Activated CD8-positive, alpha-beta memory T cell treated with anti-CD3 and anti-CD28 coated beads for 24 hours (primary cell): ENCODE results near the gene ZNF526.
"Not testable (repeated sequence)": the region's sequence is repeated elsewhere in the genome, so short reads cannot be mapped to it uniquely, and the experiment has no call there.

Source experiments
- DNase-seq: peaks from one replicate; pipeline ENCODE4 v3.0.0-alpha.2; 2020

The ZNF526 gene

DNA sequence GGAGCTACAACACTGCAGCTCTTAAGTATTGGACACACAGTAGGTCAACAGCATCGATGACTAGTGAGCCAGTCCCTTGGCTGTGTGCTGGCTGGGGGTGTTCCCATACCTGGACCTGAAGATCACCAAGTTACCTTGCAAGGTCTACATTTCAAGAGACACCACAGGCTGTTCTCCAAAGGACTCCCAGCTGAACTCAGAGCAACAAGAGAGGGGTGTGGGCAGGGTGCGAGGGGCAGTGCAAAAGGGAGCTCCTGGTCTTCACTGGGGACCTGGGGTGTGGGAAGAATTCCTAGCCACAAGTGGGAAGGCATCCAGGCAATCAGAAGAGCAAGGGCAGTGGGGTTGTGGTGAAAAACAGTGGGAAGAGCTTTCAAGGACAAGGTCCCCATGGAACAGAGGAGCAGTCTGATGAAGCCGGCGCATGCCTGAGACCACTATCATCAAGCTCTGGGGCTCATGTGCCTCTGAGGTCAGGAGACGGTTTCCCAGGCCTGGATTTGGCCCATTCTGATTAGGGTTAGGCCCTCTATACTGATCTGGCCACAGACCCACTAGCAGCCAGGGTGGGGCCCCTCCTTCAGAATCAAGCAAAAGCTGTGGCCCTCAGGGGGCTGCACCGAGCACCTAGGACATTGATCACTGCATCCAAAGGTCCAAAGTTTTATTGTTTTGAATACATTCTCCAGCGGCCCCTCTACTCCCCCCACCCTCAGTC, 27.0 kb downstream of the ZNF526 start:
- DNase-seq, result no peak

DNA sequence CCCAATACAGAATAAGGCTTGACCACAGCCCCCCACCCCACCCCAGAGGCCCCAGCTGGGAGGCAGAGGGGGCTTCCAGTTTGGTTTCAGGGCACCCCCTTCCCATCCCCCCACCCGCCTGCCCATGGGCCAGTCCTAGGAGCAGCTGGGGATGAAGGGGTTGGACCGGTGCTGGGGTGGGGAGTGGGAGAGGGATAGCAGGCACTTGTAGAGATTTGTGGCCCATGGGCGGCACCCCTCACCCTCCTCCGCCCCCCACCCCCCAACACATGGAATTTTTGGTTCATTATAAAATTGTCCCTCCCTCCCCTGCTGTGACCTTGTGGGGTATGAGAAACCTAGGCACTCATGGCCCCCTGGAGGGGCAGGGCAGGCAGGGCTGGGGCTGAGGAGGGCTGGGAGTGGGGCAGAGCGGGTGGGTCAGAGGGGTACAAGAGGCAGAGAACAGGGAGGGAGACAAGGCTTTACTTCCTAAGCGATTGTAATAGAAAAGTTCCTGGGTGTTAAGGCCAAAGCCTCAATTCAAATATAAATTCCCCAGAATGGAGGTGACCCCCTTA, 27.6 kb downstream of the ZNF526 start:
- DNase-seq, result no peak

DNA sequence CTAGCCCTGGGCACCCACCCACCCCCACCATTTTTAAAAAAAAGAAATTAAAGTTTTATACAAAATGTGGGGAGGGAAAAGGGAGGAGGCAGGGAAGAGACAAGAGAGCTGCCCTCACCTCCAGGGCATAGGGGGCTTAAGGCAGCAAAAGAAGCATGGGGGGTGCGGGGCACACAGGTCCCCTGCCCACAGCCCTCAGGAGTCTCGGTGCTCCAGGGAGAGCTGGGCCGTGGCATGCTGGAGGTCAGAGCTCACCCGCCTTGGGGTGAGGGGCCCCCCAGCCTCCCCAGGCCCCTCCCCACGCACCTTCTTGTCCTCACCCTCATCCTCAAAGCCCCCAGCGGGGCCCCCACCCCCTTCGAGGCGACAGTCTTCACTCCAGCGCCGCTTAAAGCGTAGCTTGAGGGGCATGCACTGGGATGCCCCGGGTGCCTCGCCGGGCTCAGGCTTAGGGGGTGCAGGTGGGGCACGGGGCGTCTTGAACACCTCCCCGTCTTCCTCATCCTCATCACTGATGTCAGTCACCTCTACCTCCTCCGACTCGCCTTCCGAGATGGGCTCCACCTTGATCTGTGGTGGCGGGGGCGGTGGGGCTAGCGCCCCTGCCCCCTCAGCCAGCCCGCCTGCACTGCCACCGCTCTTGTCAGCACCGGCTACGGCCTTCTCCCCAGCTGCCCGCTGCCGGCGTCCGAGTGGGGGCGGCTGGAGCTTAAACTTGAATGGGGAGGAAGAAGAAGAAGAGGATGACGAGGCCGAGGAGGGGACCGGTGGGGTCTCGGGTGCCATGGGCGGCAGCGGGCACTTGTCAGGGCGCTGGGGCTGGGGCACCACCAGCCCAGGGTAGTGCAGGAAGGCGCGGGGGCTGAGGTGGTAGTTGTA, 28.4 kb downstream of the ZNF526 start:
- DNase-seq, result no peak

DNA sequence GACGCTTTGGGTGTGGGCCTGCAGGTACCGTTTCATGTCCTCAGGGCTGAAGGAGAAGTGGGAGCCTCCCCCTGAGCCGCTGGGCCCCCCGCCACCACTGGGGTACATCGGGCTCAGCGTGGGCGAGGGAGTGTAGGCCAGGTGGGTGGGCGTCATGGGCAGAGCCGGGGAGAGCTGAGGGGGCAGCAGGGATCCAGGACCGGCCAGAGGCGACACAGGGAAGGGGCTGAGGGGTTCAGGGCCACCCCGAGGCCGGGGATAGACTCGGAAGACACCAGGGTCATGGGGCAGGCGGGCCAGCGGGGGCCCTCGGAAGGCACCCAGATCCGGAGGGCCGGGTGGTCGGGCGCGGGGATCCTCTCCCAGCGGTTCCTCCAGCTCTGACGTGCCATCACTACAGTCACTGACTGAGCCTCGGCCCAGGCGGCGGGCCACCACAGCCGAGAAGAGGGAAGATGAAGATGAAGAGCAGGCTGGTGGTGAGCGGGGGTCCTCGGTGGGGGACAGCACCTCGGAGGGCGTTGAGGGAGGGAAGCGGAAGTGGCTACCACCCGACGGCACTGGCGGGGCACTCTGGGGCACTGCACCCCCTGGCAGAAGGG, 29.1 kb downstream of the ZNF526 start:
- no peak for DNase-seq

DNA sequence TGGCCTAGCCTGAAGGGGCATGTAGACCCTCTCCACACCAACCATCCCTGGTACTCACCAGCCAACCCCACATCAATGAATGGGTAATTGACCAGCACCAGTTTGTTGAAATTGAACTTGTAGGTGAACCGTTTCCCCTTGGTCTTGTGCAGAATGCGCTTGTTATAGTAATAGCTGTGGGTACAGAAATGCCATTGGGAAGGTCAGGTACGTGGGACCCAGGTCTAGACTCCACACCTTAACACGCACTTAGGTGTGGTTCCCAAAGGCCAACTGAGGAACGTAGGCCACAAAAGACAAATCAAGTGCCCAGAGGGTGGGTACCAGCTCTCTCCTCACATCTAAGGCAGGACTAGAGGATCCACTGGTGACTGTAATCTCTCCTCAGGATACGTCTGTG, 29.7 kb downstream of the ZNF526 start:
- DNase-seq, result no peak

DNA sequence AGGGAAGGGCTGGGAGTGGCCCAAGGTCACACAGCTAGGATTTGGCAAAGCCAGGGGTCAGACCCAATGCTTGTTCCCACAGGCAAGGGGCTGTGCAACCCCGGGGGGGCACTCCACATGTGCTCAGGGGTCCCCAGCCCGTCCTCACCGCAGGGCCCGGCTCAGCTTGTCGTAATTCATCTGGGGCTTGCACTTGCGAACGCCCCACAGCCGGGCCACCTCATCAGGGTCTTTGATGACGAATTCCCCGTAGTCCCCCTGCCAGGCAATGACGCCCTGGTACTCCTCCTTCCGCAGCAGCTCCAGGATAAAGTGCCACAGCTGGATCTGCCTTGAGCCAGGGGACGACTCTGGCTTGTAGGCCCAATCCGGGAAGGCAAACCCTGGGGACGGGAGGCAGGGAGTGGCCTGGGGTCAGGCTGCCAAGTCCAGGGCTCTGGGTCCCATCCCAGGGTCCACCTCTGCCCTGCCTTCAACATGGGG, 30.1 kb downstream of the ZNF526 start:
- no peak for DNase-seq

DNA sequence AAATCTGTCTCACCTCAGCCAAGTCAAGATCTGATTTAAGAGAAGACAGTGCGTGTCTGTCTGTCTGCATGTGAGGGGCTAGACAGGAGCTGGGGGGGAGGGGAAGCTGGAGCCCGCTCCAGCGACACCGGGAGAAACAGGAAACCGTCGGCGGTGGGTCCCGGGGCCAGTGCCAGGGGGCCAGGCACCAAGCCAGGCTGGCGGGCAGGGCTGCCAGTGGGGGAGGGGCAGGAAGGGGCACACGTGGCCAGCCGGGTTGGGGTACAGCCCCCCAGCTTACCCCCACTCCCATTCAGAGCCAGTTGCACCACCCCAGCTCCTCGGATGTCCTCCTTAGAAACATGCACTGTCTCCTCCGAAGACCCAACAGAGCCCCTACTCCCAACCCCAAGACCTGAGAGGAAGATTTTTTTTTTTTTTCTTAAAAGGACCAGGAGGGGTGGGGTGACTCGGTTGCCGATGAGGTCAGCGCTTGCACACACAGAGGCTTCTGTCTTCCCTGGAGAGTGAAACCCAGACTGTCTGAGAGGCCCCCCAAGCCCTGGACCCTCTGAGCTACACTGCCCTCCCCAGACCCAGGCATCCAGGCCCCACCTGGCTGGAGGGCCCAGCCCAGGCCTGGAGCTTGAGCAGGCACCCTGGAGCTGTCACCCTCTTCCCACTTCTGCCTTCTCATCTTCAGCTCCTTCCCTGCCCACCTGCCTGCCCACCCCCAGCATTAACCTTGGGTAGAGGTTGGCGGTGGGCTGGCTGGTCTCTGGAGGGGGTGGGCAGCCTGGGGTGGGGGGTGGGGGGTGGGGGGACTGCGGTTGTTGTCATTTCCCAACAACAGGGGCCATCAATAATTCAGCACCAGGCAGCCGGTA, 30.8 kb downstream of the ZNF526 start:
- no peak for DNase-seq

DNA sequence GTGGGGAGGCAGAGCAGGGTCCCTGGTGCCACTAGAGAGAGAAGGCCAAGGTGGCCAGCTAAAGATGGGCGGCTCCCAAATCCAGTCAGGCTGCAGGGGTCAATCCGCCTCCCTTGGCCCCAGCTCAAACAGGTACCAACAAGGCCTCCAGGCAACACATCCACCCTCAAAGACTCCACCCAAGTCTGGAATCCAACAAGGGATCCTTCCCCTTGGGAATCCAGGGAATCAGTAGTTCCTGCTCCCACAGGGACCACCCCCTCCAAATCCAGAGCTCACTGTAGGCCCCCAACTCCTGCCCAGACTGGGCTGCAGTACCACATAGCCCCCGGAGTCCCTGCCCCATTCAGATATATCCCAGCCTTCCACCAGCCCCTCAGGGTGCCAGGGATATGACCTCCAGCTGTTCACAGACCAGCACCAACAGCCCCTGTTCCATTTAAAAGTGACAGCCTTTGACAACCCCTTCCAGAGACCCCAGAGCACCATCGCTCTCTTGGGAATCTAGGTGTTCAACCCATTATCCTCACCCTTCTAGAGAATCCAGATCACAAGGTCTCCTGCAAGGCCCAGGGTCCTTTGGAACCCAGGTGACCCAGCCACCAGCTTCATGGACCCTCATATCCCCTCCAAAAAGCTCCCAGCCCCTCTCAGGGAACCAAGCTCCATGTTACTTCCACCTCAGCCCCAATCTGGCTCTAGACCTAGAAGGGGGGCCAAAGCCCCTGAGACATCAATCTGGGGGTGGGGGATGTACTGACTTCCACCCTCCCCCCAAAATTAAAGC, 31.7 kb downstream of the ZNF526 start:
- DNase-seq, result no peak

DNA sequence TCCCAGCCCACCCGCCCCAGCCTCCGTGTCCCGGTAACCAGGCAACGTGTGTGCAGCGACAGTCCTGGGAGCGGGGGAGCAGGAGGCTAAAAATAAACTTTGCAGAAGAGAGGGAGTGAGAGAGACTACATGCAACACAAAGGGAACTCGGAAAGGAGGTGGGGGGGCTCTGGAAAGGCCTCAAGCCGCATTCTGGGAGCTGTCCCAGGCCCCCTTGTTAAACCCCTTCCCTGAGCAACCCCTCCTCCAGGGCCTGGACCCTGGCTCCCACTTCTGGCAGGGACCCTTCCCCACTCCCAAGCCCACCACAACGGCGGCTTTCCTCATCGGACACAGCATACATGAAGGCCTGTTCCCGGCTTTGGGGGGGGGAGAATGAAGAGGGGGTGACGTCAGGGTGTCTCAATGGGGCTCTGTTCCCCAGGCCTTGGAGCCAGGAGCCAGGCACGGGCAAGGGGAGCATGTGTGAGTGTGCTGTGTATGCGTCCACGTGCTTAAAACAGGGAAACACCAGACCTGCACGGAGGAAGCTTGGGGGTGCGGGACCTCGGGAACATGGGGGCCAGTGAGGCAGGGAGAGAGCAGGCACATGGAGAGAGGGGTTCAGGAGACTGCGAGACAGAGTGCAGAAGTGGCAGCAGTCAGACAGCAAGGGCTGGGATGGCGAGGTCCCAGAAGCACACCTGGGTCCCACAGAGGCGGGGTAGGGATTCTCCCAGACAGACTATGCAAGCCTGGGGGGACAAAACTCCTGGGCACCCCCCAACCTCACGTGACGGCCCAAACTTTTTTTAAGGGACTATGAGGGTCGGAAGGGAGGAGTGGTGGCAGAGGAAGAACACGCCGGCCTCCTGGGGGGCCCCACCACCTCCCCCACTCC, 32.5 kb downstream of the ZNF526 start:
- no peak for DNase-seq

DNA sequence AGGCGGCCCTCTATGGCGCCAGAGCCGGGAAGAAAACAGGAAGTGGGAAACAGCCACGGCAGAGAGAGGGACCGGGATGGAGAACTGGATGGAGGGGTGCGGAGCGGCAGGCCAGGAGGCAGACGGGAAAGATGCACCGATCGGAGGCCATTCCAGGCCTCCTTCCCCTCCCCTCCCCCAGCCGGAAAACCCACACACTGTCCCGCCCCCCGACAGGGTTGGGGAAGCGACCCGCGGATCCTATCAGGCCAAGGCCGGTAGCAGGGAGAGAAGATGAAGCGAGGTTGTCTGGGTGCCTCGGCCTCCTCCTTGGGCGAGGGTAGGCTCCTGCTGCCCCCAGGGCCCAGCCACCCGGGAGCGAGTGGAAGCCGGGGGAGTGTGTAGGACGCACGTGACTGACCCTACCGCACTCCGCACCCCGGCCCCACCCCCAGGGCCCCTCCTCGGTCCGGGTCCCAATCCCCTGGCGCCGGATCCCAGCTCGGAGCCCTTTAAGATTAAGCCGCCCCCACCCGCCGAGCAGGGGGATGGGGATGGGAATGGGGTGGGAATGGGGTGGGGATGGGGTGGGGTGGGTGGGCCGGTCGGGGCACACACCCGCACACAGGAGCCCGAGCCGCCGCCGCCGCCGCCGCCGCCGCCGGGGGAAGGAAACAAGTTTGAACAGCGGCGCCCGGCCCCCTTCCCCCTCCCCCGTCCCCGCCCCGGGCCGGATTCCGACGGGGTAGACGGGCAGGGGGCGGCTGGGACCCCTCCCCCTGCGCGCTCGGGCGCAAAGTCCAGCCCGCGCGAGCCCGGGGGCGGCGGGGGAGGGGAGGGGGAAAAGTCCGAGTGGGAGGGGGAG, 33.4 kb downstream of the ZNF526 start:
- peak; percentile 76 for DNase-seq

DNA sequence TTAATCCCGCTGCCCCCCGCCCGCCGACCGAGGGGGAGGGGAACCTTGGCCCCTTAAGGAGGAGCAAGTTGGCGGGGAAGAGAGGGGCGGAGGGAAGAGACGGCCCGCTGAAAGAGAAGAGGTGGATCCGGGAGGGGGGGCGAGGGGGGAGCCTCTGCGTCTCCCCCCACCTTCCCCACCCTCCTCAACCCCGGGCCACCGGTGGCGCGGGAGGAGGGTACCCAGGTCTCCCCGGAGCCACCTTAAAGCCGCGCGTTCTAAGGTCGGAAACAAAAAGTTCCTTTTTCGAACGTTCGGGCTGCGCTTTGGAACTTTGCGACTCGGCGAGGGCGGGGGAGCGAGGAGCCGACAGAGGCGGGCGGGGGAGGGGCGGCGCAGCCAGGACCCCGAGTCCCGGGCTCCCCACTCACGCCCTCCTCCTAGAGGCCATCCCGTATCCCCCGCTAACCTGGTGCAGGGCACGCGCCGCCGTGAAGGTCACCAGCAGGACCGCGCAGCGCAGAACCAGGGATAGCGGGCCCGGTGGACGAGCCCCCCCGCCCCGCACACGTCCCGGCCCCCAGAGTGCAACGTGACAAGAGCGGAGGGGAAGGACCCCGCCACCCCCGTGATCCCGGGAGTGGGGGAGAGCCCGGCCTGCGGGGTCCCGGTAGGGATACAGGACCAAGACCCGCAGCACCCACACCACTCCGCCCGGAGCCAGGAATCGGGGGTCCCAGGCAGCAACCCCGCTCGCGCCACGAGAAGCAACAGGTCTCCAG, 34.2 kb downstream of the ZNF526 start:
- peak; percentile 89 for DNase-seq

DNA sequence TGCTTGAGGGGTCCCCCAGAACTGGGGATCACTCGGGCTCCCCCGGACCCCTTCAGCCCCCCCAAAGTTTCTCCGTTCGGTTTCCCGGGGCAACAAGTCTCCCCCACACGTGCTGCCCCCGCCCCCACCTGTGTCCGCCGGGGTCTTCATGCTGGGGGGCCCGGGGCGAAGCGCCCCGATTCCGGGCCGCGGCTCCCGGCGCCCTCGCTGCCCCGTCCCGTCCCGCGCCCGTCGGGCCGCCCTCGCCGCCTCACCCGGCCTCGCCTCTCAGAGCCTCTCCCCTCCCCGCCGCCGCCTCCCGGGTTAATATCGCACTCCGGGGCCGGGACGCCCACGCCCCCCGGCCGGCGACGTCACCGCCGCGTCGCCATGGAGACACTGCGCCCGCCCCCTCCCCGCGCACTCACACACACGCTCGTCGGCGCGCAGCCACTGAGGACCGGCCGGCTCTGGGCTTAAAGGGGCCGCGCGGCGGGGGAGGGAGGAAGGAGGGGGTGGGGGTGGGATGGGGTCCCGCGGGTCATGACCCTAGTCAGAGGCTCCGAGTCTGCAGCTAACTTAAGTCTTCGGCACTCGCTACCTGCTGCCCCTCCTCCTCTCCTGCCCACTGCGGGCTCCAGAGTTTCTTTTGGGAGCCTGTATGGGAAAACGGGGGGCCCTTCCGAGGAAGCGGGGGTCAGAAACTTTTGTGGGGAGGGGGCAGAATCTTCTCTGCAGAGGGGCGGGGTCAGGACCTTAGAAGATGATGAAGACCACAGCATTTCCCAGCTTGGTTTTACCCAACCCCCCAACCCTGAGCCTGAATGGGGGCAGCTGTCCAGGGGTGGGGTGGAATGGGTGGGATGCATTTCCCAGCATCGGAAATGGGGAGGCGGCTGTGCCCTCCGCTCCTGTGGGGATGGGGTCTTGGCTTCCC, 35.0 kb downstream of the ZNF526 start, which contains the start of gene ERF:
Gene ERF (minus strand): TSS at position 279 of the 916 bp plus-strand sequence. CDS start 129 bp downstream, at position 150.
- peak; percentile 97 for DNase-seq

DNA sequence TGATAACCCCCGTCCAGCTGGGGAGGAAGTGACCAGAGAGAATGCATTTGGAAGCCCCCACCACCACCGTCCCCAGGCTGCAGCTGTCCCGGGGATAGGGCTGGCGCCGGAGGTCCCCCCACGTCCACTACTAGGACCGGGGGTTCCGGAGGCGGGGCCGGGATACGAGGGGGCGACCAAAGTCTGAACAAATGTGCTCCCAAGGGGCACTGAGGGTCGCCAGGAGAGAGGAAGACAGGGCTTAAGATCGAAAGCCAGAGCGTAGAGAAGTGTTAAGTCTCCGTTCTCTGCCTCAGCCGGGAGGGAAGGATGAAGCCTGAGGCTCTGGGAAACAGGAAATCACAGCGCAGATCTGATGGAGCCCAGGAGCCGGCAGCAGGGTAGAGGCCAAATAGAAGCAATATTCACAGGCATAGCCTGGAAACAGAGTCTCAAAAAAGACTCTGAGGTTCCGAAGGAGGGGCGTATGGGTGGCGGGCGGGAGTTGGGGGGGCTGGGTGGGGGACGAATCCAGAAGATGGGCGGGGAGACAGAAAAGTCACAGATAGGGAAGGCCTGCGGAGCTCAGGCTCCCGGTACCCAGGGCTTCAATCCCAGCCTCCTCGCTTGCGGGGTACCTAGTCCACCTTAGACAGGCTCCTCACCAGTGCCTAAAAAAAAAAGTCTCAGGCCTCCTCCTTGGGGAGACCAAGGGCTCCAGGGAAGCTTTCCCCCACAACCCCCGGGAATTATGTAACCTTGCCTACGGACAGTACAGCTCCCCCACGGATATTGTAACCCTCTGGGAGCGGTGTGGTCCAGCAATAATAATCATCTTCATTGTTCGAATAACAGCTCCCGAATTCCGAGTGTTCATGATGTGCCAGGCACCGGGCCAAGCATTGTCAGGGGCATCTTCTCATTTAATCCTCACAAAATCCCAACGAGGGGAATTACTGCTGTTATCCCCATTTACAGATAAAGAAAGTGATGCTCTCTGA, 35.9 kb downstream of the ZNF526 start:
- no peak for DNase-seq

DNA sequence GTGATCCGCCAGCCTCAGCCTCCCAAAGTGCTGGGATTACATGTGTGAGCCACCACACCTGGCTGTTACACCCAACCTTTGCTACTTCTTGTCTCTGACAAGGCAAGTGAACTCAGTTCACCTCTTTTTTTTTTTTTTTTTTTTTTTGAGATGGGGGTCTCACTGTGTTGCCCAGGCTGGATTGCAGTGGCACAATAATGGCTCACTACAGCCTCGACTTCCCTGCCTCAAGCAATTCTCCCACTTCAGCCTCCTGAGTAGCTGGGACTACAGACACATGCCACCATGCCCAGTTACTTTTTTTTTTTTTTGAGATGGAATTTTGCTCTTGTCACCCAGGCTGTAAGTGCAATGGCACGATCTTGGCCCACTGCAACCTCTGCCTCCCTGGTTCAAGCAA, 37.7 kb downstream of the ZNF526 start:
- DNase-seq, result not testable (repeated sequence)

DNA sequence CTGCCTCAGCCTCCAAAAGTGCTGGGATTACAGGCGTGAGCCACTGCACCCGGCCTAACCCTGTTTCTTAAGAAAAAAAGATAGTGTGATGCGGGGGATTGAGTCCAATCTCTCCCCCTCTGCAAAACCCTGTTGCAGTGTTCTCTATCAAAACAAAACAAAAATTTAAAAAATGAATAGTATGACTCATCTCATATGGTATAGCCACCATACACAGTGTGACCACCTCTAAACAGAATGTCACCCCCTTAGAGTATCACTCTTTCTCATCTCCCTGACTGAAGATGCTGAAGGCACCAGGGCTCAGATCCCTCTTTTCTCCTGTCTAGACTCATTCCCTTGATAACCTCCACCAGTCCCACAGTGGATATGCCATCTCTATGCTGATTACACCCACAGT, 41.7 kb downstream of the ZNF526 start:
- DNase-seq, result no peak

DNA sequence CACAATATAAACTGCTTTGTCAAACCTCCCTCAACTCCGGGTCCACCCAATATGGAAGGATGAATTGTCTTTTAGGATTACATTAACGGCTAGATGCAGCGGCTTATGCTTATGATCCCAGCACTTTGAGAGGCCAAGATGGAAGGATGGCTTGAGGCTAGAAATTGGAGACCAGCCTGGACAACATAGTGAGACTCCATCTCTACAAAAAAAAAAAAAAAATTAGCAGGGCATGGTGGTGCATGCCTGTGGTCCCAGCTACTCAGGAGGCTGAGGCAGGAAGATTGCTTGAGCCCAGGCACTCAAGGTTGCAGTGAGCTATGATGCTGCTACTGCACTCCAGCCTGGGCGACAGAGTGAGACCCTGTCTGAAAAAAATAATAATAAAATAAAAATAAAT, 46.0 kb downstream of the ZNF526 start:
- DNase-seq, result not testable (repeated sequence)
